ENCODE results near the gene GRM8.

DNA sequence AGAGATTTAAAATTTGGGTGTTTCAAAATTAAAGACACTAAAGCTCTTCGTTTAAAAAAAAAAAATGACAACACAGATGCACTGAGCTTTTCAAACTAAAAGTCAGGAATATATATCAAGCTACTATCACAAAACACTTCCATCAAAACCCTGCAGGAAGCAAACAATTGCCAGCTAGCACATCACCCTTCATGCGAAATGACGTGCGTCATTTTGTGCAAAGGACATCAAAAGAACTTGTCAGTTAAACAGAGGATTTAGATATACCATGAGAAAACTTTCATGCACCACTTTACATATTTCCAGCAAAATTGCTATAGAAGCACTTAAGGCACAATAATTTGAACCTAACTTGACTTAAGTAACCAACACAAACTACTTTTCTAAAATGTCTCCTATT lies 264.7 kb downstream of the GRM8 start:
- TF ChIP-seq, protein P1, sequence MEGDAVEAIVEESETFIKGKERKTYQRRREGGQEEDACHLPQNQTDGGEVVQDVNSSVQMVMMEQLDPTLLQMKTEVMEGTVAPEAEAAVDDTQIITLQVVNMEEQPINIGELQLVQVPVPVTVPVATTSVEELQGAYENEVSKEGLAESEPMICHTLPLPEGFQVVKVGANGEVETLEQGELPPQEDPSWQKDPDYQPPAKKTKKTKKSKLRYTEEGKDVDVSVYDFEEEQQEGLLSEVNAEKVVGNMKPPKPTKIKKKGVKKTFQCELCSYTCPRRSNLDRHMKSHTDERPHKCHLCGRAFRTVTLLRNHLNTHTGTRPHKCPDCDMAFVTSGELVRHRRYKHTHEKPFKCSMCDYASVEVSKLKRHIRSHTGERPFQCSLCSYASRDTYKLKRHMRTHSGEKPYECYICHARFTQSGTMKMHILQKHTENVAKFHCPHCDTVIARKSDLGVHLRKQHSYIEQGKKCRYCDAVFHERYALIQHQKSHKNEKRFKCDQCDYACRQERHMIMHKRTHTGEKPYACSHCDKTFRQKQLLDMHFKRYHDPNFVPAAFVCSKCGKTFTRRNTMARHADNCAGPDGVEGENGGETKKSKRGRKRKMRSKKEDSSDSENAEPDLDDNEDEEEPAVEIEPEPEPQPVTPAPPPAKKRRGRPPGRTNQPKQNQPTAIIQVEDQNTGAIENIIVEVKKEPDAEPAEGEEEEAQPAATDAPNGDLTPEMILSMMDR (IDR thresholded peaks at IDR 0.05; ENCODE audit: poor library complexity, severe bottlenecking), result no peak
- peak; percentile 74 for TF ChIP-seq POLR2AphosphoS5 (IDR thresholded peaks at IDR 0.05)

All from neural cell (in vitro differentiated cells).